LoVo (cell line): ENCODE measurements around the gene PPP1R12B.

ENCODE experiments used
- DNase-seq: peaks from one replicate; pipeline ENCODE4 v3.0.0-alpha.2; 2016; ENCODE audit warnings: low spot score

The PPP1R12B gene

DNA sequence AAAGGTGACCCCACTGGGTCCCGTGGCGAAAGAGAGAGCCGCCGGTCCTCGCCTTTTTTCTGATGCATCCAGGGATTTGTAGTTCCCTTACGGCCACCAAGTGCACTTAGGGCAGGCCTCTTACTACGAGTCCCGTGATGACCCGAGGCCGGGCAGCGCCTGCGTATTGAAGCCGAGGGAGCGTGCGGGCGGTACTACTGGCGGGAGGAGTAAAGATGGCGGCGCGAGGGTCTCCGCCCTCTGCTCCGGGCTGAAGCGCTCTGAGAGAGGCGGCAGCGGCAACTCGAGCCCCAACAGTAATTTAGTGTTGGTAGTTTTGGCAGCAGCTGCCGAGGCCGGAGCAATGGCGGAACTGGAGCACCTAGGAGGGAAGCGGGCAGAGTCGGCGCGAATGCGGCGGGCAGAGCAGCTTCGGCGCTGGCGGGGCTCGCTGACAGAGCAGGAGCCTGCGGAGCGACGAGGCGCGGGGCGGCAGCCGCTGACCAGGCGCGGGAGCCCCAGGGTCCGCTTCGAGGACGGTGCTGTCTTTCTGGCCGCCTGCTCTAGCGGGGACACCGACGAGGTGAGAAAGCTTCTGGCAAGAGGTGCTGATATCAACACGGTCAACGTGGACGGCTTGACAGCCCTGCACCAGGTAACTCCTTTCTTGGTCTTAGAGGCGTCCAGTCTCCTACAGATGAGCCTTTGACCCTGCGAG, at the start of gene PPP1R12B:
TSS of gene PPP1R12B (plus strand) at position 191 of the 697 bp plus-strand sequence. CDS start at position 344, 153 bp downstream.
- DNase-seq: peak; percentile 99

- DNase-seq: no peak
Measured at GRCh38 chr1:202302166-202302565, 46.3 kb upstream of the PPP1R12B start.

- DNase-seq: no peak
Measured at GRCh38 chr1:202304375-202304774, 44.1 kb upstream of the PPP1R12B start.

DNA sequence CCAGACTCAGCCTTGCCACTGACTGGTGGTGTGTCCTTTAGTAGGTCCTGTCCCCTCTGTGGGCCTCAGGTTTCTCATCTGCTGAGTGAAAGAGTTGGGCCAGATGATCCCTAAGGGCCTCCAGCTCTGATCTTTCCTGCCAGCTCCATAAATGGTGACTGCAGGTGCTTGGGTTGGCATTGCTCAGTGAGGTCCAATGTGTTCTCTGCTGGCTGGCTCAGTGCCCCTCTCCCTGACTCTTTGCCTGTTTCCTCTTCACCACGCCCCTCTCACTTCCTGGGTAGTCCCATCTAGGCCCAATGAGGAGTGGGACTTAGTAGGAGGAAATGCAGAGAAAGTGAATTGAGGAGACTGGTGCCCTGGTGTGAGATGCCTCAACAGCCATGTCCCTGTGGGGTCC, 43.3 kb upstream of the PPP1R12B start:
- DNase-seq: no peak

GRCh38 chr1:202306535-202307345, 41.8 kb upstream of the PPP1R12B start:
- no peak for DNase-seq

DNA sequence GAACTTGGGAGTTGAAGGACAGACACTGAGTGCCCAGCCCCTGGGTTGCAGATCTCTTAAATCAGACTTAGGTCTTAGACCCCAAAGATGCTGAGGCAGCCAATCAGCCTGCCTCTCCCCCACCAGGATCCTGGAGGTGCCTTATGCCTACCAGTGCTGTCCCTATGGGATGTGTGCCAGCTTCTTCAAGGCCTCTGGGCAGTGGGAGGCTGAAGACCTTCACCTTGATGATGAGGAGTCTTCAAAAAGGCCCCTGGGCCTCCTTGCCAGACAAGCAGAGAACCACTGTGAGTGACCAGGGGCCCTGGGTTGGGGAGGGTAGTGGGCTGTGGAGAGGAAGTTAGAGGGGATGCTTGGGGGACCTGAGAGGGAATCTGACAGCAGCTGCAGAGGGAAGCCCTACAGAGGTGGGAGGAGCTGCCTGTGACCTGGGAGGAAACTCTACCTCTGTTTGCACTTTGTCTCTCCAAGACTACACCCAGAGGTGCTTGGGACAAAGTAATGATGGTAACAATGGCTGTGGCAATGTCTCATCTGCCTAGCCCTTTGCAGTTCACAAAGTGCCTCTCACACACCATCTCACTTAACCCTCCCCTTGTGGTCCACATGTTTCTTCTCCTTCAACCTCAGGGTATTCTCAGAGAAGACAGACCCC, 38.3 kb upstream of the PPP1R12B start:
- no peak for DNase-seq

GRCh38 chr1:202310746-202311145, 37.8 kb upstream of the PPP1R12B start:
- DNase-seq: no peak

DNA sequence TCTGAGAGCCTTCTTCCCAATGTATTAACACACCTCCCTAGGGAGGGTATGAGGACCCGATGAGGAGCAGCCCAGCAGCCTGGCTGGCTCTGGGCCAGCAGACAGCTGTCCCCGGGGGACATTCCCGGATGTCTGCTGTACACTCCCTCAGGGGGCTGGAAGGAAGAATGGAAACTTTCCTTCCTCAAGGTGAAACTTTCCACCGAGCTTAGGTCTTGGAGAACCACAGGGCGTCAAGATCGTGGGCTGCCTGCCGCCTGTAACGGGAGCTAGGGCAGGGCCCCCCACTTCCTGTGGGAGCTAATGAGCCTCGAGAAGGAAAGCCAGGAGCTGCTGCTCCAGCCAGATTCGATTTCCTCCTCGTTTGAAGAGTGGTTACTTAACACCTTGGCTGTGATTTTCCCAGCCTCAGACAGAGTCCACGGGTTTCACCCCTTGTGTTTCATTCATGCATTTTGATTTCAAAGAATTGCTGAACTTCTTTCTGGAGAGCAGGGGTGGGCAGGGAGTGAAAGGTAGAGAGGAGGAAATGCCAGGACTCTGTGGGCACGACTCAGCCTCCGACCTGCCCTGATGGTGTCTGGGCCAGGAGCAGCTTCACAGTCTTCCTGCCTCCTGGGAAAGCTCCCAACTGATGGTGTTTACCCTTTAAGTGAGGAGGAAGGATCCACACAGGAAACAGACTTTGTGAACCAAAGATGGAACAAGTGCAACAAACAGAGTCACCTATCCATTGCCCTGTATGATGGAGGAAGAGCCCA, 36.4 kb upstream of the PPP1R12B start:
- no peak for DNase-seq

DNA sequence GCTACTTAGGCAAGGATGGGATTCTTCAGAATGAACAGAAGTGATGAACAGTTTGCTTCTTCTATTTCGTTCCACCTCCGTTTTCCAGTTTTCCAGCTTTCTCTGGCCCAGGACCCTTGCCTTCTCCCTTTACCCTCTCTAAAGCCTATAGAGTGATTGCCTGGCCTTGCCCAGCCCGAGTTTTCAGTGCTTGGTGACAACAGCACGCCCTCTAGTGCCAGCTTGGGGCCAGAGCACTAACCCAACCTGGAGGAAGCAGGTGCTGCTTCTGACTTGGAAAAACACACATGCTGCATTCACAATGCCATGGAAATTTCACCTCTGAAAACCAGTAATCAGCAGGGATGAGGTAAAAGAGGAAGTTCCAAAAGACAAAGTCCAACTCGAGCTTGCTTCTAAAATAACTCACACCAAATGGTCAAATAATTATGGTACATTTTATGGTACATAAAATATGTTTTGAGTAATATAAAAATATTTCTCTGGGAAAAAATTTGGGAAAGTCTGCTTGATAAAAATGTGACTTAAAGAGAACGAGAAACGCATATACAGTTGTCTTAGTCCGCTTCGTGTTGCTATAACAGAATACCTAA, 32.8 kb upstream of the PPP1R12B start:
- DNase-seq: peak; percentile 75

DNA sequence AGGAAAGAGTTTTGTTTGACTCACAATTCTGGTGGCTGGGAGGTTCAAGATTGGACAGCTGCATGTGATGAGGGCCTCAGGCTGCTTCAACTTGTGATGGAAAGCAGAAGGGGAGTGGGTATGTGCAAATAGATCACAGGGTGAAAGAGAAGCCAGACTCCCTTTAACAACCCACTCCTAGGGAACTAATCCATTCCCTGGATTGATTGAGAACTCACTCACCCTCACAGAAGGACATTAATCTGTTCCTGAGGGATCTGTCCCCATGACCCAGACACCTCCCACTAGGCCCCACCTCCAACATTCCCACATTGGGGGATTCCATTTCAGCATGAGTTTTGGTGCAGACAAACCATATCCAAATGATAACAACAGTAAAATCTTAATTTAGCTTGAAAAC, 32.3 kb upstream of the PPP1R12B start:
- no peak for DNase-seq

- no peak for DNase-seq
Measured at GRCh38 chr1:202317941-202318925, 30.3 kb upstream of the PPP1R12B start.

- no peak for DNase-seq
Measured at GRCh38 chr1:202319381-202320080, 29.0 kb upstream of the PPP1R12B start.

GRCh38 chr1:202320081-202320405, 28.5 kb upstream of the PPP1R12B start:
- DNase-seq: no peak

DNA sequence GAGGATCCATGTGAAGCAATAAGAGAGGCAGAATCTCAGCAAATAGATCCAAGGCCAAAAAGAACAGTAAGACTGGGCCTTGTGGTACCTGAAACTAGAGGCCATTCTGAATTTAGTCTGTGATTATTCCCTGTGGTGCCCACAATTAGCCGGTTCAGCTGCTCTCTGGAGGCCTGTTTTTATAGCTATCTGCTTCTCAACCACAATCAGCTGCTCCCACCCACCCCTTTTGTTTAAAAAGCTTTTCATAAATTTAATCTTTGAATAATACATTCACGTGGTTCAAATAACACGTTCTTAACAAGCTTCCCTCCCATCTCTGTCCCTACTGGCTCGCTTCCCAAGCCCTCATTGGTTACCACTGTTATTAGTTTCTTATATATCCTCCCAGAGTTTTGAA, 24.8 kb upstream of the PPP1R12B start:
- DNase-seq: no peak

- DNase-seq: no peak
Measured at GRCh38 chr1:202324646-202325045, 23.9 kb upstream of the PPP1R12B start.

- DNase-seq: no peak
Measured at GRCh38 chr1:202329891-202330290, 18.6 kb upstream of the PPP1R12B start.

GRCh38 chr1:202333861-202334260, 14.6 kb upstream of the PPP1R12B start:
- no peak for DNase-seq

GRCh38 chr1:202343652-202344349, 4.7 kb upstream of the PPP1R12B start:
- peak; percentile 73 for DNase-seq

- no peak for DNase-seq
Measured at GRCh38 chr1:202348005-202348508, 442 bp upstream of the PPP1R12B start.
